C4-2B (cell line): Measurements from ENCODE around the gene AP1S3.

Experiments used
- ZFX ChIP-seq: fragments of 450-650 bp; IDR thresholded peaks from 2 replicates; pipeline ENCODE4 v1.6.1; 2017
- TF ChIP-seq, protein P1 (sequence below): fragments of 450-650 bp; conservative IDR thresholded peaks from 2 replicates; pipeline ENCODE4 v1.5.1; 2017; ENCODE audit warnings: mild to moderate bottlenecking

DNA sequence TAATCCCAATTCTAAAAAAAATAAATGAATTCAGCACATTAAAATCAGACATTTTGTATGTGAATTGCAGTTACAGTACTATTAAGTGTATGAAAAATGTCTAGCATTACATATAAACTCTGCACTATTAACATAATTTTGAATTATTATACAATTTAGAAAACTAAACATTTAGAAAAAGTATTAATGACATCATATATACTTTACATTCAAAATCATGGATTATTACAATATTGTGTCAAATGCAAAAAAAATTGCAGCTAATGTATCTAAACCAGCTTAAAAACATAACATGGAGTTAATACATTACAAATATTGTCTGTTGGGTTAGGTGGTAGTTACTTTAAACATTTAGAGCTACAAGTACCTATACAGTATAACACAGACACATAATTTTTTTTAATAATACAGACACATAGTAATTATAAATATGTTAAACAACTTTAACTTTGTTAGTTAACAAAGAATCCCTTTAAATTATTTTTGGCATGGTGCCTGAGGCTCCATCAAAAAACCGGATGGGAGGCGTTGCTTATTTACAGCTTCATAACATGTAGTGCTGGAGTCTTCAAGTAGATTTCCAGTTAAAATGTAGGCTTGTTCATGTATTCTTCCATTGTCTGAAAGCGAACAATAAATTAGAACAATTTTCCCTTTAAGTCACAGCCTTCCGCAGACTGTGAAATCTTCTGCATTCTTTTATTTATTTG is 79.1 kb downstream of the AP1S3 start:
- TF ChIP-seq, protein P1, sequence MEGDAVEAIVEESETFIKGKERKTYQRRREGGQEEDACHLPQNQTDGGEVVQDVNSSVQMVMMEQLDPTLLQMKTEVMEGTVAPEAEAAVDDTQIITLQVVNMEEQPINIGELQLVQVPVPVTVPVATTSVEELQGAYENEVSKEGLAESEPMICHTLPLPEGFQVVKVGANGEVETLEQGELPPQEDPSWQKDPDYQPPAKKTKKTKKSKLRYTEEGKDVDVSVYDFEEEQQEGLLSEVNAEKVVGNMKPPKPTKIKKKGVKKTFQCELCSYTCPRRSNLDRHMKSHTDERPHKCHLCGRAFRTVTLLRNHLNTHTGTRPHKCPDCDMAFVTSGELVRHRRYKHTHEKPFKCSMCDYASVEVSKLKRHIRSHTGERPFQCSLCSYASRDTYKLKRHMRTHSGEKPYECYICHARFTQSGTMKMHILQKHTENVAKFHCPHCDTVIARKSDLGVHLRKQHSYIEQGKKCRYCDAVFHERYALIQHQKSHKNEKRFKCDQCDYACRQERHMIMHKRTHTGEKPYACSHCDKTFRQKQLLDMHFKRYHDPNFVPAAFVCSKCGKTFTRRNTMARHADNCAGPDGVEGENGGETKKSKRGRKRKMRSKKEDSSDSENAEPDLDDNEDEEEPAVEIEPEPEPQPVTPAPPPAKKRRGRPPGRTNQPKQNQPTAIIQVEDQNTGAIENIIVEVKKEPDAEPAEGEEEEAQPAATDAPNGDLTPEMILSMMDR: no peak
- no peak for TF ChIP-seq ZFX
